Nephron progenitor cell (in vitro differentiated cells): Measurements from ENCODE around the gene RIBC2.

Source experiments
- DNase-seq: peaks from one replicate; pipeline ENCODE4 v3.0.0; 2021
- H3K27ac Mint-ChIP-seq: 2 replicates; pipeline ENCODE4 v1.8.0; 2021; ENCODE audit warnings: mild to moderate bottlenecking, moderate library complexity, mixed read lengths
- H3K27me3 Mint-ChIP-seq: 2 replicates; pipeline ENCODE4 v1.8.0; 2021; ENCODE audit warnings: mild to moderate bottlenecking, low read depth, mixed read lengths; ENCODE audit not compliant: poor library complexity
- H3K36me3 Mint-ChIP-seq: 2 replicates; pipeline ENCODE4 v1.8.0; 2021; ENCODE audit warnings: low read depth, mixed read lengths
- H3K4me1 Mint-ChIP-seq: 2 replicates; pipeline ENCODE4 v1.8.0; 2021; ENCODE audit warnings: mixed read lengths
- H3K4me3 Mint-ChIP-seq: 2 replicates; pipeline ENCODE4 v1.8.0; 2021; ENCODE audit warnings: mild to moderate bottlenecking, moderate library complexity, mixed read lengths
- H3K9me3 Mint-ChIP-seq: 2 replicates; pipeline ENCODE4 v1.8.0; 2021; ENCODE audit warnings: mild to moderate bottlenecking, moderate library complexity, mixed read lengths
- TF ChIP-seq, protein P1 (sequence below): fragments of 200-600 bp; sonication (generic); IDR thresholded peaks from 2 replicates; pipeline ENCODE4 v1.5.0; 2021; ENCODE audit warnings: antibody characterized with exemption

The RIBC2 gene

GRCh38 chr22:45470871-45471270 is 57.4 kb downstream of the RIBC2 start:
- TF ChIP-seq, protein P1, sequence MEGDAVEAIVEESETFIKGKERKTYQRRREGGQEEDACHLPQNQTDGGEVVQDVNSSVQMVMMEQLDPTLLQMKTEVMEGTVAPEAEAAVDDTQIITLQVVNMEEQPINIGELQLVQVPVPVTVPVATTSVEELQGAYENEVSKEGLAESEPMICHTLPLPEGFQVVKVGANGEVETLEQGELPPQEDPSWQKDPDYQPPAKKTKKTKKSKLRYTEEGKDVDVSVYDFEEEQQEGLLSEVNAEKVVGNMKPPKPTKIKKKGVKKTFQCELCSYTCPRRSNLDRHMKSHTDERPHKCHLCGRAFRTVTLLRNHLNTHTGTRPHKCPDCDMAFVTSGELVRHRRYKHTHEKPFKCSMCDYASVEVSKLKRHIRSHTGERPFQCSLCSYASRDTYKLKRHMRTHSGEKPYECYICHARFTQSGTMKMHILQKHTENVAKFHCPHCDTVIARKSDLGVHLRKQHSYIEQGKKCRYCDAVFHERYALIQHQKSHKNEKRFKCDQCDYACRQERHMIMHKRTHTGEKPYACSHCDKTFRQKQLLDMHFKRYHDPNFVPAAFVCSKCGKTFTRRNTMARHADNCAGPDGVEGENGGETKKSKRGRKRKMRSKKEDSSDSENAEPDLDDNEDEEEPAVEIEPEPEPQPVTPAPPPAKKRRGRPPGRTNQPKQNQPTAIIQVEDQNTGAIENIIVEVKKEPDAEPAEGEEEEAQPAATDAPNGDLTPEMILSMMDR = no peak
- DNase-seq = no peak
- Mint-ChIP-seq H3K27ac (no peak overlapping the region), H3K4me1 (peaks cover 45% of the 10 kb centered on the region), H3K36me3 (no peaks in the 10 kb centered on the region), H3K9me3 (peaks cover 21% of the 10 kb centered on the region), H3K27me3 (peaks cover 10% of the 10 kb centered on the region), H3K4me3 (no peak overlapping the region)

GRCh38 chr22:45472426-45472825 is 58.9 kb downstream of the RIBC2 start:
- TF ChIP-seq, protein P1 = no peak
- no peak overlapping the region for H3K4me3 Mint-ChIP-seq
- peaks cover 53% of the 10 kb centered on the region for H3K4me1 Mint-ChIP-seq
- H3K36me3 Mint-ChIP-seq = no peaks in the 10 kb centered on the region
- H3K27ac Mint-ChIP-seq = no peak overlapping the region
- peaks cover 11% of the 10 kb centered on the region for H3K27me3 Mint-ChIP-seq
- no peak for DNase-seq
- peaks cover 9% of the 10 kb centered on the region for H3K9me3 Mint-ChIP-seq

GRCh38 chr22:45473626-45474237 is 60.2 kb downstream of the RIBC2 start:
- no peaks in the 10 kb centered on the region for H3K9me3 Mint-ChIP-seq
- no peak for DNase-seq
- TF ChIP-seq, protein P1 = no peak
- no peaks in the 10 kb centered on the region for H3K36me3 Mint-ChIP-seq
- no peak overlapping the region for H3K4me3 Mint-ChIP-seq
- peak overlapping the region; percentile 14 for H3K27ac Mint-ChIP-seq
- peaks cover 14% of the 10 kb centered on the region for H3K27me3 Mint-ChIP-seq
- peaks cover 48% of the 10 kb centered on the region for H3K4me1 Mint-ChIP-seq

DNA sequence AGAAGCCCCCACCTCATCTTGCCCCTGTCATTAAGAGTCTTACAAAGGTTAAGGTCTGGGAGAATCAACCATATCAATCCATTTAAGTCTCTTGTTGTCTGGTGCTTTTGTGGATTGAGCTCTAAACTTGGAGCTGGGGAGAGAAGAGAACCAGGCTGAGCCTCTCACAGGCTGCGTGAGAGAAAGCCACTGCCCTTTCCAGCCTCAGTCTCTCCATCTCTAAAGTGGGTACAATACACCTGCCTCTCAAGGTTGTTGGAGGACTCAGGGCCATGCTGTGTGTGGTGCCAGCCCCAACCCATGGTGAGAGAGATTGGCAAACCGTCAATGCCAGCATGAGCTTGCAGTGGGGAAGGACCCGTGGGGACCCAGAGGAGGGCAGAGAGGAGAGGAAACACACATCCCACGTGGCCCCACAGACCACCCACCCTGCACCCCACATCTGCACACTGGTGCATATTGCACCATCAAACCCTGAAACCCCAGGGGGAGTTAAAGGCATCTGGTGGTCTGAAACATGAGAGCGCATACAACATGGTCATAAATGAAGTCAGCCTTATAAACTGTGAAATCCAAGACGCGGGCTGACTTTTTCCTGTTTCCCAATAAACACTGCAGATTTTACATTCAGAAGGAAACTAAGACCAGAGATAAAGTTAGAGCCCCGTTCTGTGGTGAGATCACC is 61.7 kb downstream of the RIBC2 start:
- no peak overlapping the region for H3K4me3 Mint-ChIP-seq
- H3K27ac Mint-ChIP-seq = peak overlapping the region; percentile 56
- H3K9me3 Mint-ChIP-seq = no peaks in the 10 kb centered on the region
- peak; percentile 24 for DNase-seq
- H3K27me3 Mint-ChIP-seq = peaks cover 14% of the 10 kb centered on the region
- TF ChIP-seq, protein P1 = no peak
- H3K36me3 Mint-ChIP-seq = no peaks in the 10 kb centered on the region
- peaks cover 35% of the 10 kb centered on the region for H3K4me1 Mint-ChIP-seq

DNA sequence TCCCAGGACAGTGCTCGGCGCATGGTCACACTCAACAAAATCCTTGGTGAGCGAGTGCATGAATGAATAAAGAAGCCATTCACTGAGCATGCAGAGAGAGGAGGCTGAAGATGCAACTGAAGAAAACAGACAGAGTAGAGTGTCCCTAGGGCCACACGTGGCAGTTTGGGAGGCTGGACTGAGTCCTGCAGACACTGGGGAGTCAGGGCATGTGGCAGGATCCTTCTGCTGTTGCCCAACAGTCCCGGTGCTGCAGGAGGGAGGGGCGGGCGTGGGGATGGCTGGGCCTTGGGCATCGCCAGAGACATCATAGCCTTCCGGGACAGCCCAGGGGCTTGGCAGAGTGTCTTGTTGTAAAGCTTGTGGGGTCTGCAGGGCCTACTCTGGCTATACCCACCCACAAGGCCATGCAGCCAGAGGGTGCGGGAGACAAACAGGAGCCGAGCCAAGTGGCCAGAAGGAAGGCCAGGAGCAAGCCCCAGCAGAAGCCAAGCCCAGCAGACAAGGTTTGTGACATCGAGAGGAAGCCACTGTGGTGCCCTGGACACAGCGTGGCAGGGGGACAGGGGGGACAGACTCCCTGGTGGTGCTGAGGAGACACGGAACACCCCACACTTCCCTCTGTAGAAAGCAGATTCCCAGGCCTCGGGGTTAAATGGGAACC is 62.5 kb downstream of the RIBC2 start:
- TF ChIP-seq, protein P1 = no peak
- Mint-ChIP-seq H3K9me3 (peaks cover 8% of the 10 kb centered on the region), H3K4me3 (no peak overlapping the region), H3K27ac (peak overlapping the region; percentile 56), H3K36me3 (no peaks in the 10 kb centered on the region), H3K27me3 (peaks cover 14% of the 10 kb centered on the region), H3K4me1 (peaks cover 37% of the 10 kb centered on the region)
- DNase-seq = no peak
